B cell (primary cell): ENCODE results near the gene GULP1.

Experiments used
- EZH2 ChIP-seq: IDR thresholded peaks from 2 replicates; pipeline ENCODE4 v1.6.1; 2012; ENCODE audit warnings: borderline replicate concordance, low read depth, mild to moderate bottlenecking, moderate library complexity, low read length; ENCODE audit not compliant: insufficient read depth, poor library complexity, severe bottlenecking
- TF ChIP-seq, protein P1 (sequence below): fragments of 200-600 bp; IDR thresholded peaks from one replicate; pipeline ENCODE4 v1.8.0; 2022; ENCODE audit warnings: antibody characterized with exemption, mild to moderate bottlenecking

DNA sequence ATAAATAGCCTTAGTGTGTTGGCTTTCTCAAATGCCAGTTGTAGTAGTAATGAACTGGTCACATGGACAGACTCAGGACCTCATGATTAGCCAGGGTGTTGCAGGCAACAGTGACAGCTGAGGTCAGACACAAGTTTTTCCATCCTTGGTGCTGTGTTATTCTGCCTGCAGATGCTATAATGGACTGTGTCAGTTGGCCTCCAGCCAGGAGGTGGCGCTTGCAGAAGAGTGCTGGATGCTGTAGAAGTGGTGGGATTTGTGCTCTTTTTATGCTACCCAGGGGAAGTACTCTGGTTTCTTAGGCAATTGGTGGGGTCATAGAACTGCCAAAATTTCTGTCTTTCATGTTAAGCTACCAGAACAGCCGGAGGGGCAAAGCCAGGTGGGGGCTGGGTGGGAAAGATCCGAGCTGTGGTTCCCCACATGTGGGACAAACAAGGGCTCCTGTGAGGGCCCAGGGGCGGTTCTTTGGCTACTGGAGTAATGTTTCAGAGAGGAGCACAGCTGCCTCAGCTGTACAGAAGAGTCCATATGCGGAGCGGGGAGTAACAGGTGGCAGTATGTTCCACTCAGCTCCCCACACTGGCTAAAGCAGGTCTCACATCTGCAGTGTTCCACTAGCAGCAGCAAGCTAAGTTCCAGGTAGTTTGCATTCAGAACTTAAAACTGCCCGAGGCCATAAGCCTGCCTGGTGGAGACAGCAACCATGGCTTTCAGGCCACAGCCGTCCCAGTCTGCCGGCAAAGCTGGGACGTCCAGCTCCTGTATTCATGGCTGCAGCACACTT lies 104.4 kb downstream of the GULP1 start:
- TF ChIP-seq, protein P1, sequence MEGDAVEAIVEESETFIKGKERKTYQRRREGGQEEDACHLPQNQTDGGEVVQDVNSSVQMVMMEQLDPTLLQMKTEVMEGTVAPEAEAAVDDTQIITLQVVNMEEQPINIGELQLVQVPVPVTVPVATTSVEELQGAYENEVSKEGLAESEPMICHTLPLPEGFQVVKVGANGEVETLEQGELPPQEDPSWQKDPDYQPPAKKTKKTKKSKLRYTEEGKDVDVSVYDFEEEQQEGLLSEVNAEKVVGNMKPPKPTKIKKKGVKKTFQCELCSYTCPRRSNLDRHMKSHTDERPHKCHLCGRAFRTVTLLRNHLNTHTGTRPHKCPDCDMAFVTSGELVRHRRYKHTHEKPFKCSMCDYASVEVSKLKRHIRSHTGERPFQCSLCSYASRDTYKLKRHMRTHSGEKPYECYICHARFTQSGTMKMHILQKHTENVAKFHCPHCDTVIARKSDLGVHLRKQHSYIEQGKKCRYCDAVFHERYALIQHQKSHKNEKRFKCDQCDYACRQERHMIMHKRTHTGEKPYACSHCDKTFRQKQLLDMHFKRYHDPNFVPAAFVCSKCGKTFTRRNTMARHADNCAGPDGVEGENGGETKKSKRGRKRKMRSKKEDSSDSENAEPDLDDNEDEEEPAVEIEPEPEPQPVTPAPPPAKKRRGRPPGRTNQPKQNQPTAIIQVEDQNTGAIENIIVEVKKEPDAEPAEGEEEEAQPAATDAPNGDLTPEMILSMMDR, result no peak
- TF ChIP-seq EZH2, result no peak
